Kidney epithelial cell (primary cell): ENCODE measurements around the gene SEPTIN12. TPM values are rescaled to one million over a fixed set of nuclear protein-coding genes. Genes with fewer than 3 reads are reported as not detected.

ENCODE experiments used
- DNase-seq: peaks from one replicate; pipeline ENCODE4 v3.0.0-alpha.2; 2010; ENCODE audit warnings: low read depth
- H3K27me3 ChIP-seq: 2 replicates; pipeline ENCODE4 v1.6.0; 2011; ENCODE audit warnings: low read length; ENCODE audit not compliant: control insufficient read depth, insufficient read depth
- H3K36me3 ChIP-seq: 2 replicates; pipeline ENCODE4 v1.5.1; 2011; ENCODE audit warnings: low read length; ENCODE audit not compliant: control insufficient read depth, insufficient read depth
- H3K4me3 ChIP-seq: 2 replicates; pipeline ENCODE4 v1.5.1; 2011; ENCODE audit warnings: low read depth, mild to moderate bottlenecking, control low read depth, low read length
- total RNA-seq: library from RNA; depleted of rRNA; stranded (reverse); fragments of >200 nt; gene quantifications from 2 replicates; pipeline ENCODE4 v1.2.3, GENCODE V29; 2015
- TF ChIP-seq, protein P1 (sequence below): IDR thresholded peaks from 2 replicates; pipeline ENCODE4 v1.5.1; 2011; ENCODE audit warnings: mild to moderate bottlenecking, moderate library complexity, low read length, control low read depth, inconsistent platforms; ENCODE audit not compliant: insufficient read depth, poor library complexity, severe bottlenecking

SEPTIN12 gene
- total RNA-seq, 1 donor from 2014 or later: not detected

DNA sequence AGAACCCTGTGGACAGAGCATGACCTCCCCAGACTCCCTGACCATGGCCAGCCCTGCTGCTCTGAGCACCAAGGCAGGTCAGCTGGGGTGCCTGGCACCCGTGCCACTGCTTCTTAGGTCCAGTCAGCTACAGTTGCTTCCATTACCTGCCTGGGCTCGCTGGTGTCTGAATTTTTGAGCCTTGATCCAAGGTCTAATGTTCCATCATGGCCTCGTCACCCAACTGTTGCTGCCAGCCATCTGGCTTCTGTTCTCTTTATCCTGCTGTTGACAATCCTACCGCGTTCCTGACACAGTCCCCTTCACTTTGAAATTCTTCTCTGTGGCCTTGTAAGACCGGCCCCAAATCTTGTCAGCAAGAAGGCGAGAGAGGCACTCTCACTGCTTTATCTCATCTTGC is 42.3 kb upstream of the SEPTIN12 start:
- no peak overlapping the region for H3K4me3 ChIP-seq
- no peaks in the 10 kb centered on the region for H3K27me3 ChIP-seq
- no peaks in the 10 kb centered on the region for H3K36me3 ChIP-seq
- TF ChIP-seq, protein P1, sequence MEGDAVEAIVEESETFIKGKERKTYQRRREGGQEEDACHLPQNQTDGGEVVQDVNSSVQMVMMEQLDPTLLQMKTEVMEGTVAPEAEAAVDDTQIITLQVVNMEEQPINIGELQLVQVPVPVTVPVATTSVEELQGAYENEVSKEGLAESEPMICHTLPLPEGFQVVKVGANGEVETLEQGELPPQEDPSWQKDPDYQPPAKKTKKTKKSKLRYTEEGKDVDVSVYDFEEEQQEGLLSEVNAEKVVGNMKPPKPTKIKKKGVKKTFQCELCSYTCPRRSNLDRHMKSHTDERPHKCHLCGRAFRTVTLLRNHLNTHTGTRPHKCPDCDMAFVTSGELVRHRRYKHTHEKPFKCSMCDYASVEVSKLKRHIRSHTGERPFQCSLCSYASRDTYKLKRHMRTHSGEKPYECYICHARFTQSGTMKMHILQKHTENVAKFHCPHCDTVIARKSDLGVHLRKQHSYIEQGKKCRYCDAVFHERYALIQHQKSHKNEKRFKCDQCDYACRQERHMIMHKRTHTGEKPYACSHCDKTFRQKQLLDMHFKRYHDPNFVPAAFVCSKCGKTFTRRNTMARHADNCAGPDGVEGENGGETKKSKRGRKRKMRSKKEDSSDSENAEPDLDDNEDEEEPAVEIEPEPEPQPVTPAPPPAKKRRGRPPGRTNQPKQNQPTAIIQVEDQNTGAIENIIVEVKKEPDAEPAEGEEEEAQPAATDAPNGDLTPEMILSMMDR: no peak
- DNase-seq: no peak

DNA sequence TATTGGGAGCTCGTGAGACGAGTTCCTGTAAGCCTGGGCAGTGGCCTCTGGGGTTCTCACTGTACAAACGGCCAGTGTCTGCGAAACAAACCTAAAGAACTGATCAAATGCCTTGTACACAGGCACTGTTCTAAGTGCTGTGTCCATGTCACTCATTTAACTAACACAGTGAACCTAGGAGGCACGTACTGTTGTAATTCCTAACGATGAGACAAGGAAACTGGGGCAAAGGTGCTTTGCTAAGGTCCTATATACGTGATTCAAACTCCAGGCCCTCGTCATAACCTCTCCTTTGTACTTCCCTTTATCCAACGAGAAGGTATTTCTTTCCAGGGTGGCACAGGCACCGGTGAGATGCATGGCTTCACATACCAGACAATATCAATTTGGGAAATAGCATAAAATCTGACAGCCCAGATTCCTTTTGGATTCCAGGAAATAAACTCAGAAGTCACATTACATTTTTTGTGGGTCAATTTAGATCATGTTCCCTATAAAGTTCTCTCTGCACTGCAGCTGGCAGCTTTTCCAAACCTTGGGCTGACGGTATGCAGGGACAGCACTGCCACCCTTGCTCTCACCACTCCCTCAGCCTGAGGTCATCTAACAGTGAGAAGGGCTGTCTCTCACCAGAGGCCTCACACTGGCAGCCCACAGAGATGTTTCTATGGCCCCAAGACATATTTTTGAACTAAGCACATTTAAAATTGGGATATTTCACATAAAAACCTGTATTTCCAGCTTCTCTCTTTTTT is 40.6 kb upstream of the SEPTIN12 start:
- no peak overlapping the region for H3K4me3 ChIP-seq
- TF ChIP-seq, protein P1: no peak
- no peak for DNase-seq
- no peaks in the 10 kb centered on the region for H3K36me3 ChIP-seq
- no peaks in the 10 kb centered on the region for H3K27me3 ChIP-seq

DNA sequence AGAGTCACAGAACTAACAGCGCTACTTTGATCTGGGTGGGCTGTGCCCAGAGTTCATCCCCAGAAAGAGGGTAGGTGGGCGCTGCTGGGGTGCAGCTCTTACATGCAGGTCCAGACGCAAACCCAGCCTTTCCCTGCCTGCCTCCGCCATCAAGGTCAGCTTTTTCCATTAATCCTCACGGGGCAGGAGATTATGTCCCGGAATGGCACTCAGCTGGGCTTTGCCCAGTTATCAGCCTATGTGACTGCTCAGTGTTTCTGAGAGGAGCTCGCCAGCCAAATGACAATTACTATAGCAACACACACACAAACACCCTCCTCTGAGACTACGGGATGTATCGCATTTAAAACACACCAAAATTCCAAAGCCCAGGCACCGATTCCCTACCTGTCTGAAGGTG is 38.8 kb upstream of the SEPTIN12 start:
- TF ChIP-seq, protein P1: no peak
- Histone ChIP-seq H3K36me3 (no peaks in the 10 kb centered on the region), H3K4me3 (no peak overlapping the region), H3K27me3 (no peaks in the 10 kb centered on the region)
- no peak for DNase-seq

DNA sequence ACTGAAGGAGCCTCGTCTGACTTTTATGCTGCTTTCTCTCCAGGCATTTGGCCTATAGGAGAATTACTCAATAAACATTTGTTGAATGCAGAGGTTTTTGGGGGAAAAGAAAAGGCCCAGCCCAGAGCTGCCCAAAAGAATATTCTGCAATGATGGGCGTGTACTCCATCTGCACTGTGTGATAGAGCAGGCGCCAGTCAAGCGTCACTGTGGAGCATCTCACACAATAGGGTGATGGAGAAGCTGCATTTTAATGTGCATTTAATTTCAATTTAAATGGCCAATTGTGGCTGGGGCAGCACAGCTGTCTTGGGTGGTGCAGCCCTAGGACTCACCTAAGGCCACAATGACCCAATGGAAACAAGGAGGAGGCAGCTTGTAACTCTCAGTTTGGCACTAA is 38.4 kb upstream of the SEPTIN12 start:
- DNase-seq: no peak
- H3K36me3 ChIP-seq: no peaks in the 10 kb centered on the region
- H3K27me3 ChIP-seq: no peaks in the 10 kb centered on the region
- H3K4me3 ChIP-seq: no peak overlapping the region
- TF ChIP-seq, protein P1: no peak

DNA sequence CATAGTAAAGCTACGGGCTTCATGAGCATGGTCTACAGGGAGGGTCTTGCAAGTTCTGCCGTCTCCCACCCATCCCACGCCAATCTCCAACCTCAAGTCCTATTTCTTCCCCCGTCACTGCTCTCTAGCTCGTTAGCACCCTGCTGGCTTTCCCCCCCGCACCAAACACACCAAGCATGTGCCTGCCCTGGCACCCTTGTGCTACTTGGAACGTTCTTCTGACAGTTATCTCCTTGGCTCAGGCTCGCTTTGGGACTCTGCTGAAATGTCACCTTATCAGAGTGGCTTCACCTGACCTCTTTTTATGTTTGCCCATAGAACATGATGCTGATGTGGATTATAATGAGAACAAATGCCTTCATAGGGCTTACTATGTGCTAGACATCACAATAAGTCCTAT is 37.1 kb upstream of the SEPTIN12 start:
- Histone ChIP-seq H3K36me3 (peaks cover 1% of the 10 kb centered on the region), H3K27me3 (no peaks in the 10 kb centered on the region), H3K4me3 (no peak overlapping the region)
- TF ChIP-seq, protein P1: no peak
- DNase-seq: no peak

DNA sequence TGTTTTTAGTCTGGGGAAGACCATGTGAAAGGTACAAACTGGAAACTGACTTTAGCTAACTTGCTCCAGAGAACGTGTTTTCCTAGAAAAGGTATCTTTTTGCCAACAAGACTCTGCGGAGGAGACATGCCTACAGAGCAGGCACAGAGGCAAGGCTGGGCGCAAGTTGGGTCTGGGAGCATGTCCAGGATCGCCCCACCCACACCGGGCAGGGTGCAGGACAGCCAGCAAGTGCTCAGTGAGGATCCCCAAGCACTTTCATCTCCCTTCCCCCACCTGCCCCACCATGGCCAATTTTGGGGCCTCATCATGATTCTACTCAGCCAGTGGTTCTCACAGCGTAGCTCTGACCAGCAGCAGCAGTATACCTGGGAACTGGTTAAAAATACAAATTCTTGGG is 32.5 kb upstream of the SEPTIN12 start:
- TF ChIP-seq, protein P1: no peak
- Histone ChIP-seq H3K4me3 (no peak overlapping the region), H3K27me3 (no peaks in the 10 kb centered on the region), H3K36me3 (peaks cover 1% of the 10 kb centered on the region)
- no peak for DNase-seq
